ENCODE measurements around the gene KCNMA1. TPM values are rescaled to one million over a fixed set of nuclear protein-coding genes. Genes with fewer than 3 reads are reported as not detected.
"Not testable (repeated sequence)": the region's sequence is repeated elsewhere in the genome, so short reads cannot be mapped to it uniquely, and the experiment has no call there.

The KCNMA1 gene
- total RNA-seq, 8 experiments from 2014 or later = 4.3 to 81.4 (median 17.3) TPM

DNA sequence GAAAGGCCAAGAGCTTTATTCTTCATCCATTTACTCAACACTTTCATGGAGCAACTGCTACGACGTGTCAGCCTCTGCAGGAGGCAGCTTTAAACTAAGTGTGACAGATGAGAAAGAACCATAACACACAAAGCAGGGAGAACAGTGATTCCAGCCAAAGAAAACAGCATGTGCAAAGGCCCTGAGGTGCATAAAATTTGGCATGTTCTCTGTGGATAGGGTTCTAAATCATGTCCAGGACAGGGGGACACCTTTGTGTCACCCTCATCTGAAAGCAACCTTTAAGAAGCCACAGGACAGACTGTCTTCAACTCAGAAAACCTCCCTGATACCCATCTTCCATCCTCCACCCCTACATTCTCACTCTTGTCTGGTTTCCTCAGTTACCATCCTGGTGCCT is 116.6 kb downstream of the KCNMA1 start:
- H3K27ac ChIP-seq = no peak overlapping the region
- peaks cover 5 to 10% of the 10 kb centered on the region in 2 donors for H3K4me1 ChIP-seq (replicated peaks in 1 of 2)
- 67 to 100% (median 93%) methylated on average over 1 to 2 of the region's 2 CpGs; no CpG with 5 or more reads in 1 of the 10 experiments for WGBS, 10 experiments
- in situ Hi-C loops (cut with MboI; ENCODE audit: low pct_unique_long_range_greater_than_20kb in 2 of 9, low sequenced_read_pairs in 9 of 9, unreplicated experiment in 9 of 9) = no loop called here
- H3K4me3 ChIP-seq = no peak overlapping the region
- no peak for ATAC-seq (replicated peaks in 6 of 8)

DNA sequence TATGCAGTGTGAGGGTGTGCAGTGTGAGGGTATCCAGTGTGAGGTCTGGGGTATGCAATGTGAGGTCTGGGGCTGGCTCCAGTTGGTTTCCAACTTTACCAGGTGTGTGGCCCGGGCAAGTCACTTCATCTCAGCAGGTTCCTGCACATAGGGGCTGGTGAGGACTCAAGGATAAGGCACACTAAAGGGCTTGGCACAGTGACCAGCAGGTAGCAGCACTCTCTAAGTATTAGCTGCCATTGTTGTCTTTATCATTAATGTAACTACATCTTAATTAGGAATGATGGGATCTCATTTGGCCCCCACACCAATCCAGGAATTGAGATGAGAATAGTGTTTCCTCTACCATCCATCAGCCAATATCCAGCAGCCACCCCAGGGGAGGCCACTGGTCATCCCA is 117.3 kb downstream of the KCNMA1 start:
- in situ Hi-C loops (cut with MboI; ENCODE audit: low pct_unique_long_range_greater_than_20kb in 2 of 9, low sequenced_read_pairs in 9 of 9, unreplicated experiment in 9 of 9) = no loop called here
- ATAC-seq (replicated peaks in 6 of 8) = no peak
- 60 to 83% (median 83%) methylated on average over 1 of the region's 1 CpG; no CpG with 5 or more reads in 7 of the 10 experiments for WGBS, 10 experiments
- H3K4me3 ChIP-seq = no peak overlapping the region
- H3K27ac ChIP-seq = no peak overlapping the region
- H3K4me1 ChIP-seq (replicated peaks in 1 of 2) = peaks cover 6 to 8% of the 10 kb centered on the region in 2 donors

DNA sequence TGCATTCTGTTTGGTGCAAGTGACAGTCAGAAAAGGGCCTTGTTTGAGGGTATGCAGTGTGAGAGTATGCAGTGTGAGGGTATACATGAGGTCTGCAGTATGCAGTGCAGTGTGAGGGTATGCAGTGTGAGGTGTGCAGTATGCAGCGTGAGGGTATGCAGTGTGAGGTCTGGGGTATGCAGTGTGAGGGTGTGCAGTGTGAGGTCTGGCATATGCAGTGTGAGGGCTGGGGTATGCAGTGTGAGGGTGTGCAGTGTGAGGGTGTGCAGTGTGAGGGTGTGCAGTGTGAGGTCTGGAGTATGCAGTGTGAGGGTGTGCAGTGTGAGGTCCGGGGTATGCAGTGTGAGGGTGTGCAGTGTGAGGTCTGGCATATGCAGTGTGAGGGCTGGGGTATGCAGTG is 117.8 kb downstream of the KCNMA1 start:
- H3K27ac ChIP-seq; in situ Hi-C loops (cut with MboI; ENCODE audit: low pct_unique_long_range_greater_than_20kb in 2 of 9, low sequenced_read_pairs in 9 of 9, unreplicated experiment in 9 of 9); ATAC-seq (replicated peaks in 6 of 8); H3K4me3 ChIP-seq: not testable (repeated sequence)
- 20 to 90% (median 68%) methylated on average over 1 to 2 of the region's 2 CpGs; no CpG with 5 or more reads in 6 of the 10 experiments for WGBS, 10 experiments
- H3K4me1 ChIP-seq (replicated peaks in 1 of 2) = peaks cover 10 to 11% of the 10 kb centered on the region in 2 donors

DNA sequence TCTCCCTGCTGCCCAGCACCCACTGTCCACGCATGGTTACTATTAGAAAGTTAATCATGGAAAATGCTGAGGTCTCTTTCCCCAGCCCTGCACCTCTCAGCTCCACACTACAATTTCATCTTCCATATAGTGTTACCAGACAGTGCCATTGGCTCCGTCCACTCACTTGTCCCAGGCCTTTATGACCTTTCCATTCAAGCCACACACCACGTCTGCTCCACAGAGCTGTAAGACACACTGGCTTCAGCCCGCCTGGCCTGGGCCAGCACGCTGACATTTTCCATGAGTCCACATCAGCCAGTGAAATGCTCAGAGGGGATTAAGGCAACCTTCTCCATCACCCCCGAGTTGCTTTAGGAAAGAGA is 118.7 kb downstream of the KCNMA1 start:
- Histone ChIP-seq H3K27ac (no peak overlapping the region), H3K4me1 (replicated peaks in 1 of 2) (peaks cover 19 to 20% of the 10 kb centered on the region in 2 donors), H3K4me3 (no peak overlapping the region)
- 67 to 100% (median 100%) methylated on average over 1 to 2 of the region's 6 CpGs; no CpG with 5 or more reads in 6 of the 10 experiments for WGBS, 10 experiments
- no peak for ATAC-seq (replicated peaks in 6 of 8)
- in situ Hi-C loops (cut with MboI; ENCODE audit: low pct_unique_long_range_greater_than_20kb in 2 of 9, low sequenced_read_pairs in 9 of 9, unreplicated experiment in 9 of 9) = no loop called here

DNA sequence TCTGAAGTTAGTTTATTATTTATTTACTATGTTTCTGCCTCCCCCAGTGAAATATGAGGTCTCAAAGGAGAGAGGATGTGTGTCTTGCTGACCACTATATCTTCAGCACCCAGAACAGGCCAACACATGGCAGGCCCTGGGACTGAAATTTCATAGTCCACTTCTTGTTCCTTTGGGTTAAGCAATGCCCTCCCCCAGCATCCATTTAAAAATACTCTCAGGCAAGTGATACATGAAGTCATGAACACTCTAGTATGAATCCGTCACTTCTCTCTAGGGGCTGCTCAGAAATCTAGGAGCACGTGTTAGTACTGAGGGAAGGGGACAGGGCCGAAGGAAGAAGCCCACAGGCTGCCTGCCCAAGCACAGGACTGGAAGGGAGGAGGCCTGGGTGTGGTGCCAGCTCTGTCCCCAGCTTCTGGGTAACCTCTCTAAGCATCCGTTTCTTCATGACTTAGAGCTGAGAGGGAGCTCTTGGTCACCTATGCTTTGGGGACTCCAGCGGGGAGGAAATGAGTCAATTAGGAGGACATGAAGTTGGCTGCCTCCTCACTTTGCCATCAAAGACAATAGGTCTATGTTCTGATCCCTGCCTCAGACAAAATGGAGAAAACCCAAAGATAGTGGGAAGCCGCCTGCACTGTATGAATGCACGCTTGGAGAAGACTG is 119.2 kb downstream of the KCNMA1 start:
- ATAC-seq (replicated peaks in 6 of 8) = no peak
- in situ Hi-C loops (cut with MboI; ENCODE audit: low pct_unique_long_range_greater_than_20kb in 2 of 9, low sequenced_read_pairs in 9 of 9, unreplicated experiment in 9 of 9) = no loop called here

DNA sequence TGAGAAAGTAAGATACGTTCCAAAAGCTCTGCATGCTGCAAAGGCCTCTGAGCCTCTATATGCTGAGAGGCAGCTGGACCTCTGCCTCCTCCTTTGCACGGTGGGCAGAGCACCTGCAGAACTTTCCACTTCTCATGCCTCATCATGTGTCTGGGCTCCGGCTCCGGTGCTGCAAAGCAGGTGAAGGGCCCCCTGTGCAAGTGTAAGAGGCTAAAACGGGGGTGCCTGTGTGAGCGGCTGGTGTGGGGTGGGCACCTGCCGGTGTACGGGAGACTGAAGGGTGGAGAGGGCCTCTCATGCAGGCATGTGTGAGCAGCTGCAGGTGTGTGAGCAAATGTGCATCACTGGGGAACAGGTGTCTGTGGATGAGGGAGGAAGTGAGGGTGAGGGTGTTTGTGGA is 121.0 kb downstream of the KCNMA1 start:
- H3K4me3 ChIP-seq = no peak overlapping the region
- in situ Hi-C loops (cut with MboI; ENCODE audit: low pct_unique_long_range_greater_than_20kb in 2 of 9, low sequenced_read_pairs in 9 of 9, unreplicated experiment in 9 of 9) = no loop called here
- no peak overlapping the region for H3K27ac ChIP-seq
- no peak for ATAC-seq (replicated peaks in 6 of 8)
- peaks cover 34 to 40% of the 10 kb centered on the region in 2 donors for H3K4me1 ChIP-seq (replicated peaks in 1 of 2)
- 80 to 94% (median 80%) methylated on average over 1 to 7 of the region's 8 CpGs; no CpG with 5 or more reads in 7 of the 10 experiments for WGBS, 10 experiments

More for the DNA sequence above, 119.2 kb downstream of the KCNMA1 start:
- H3K4me1 ChIP-seq (replicated peaks in 1 of 2) = peaks cover 24 to 25% of the 10 kb centered on the region in 2 donors
- H3K27ac ChIP-seq = no peak overlapping the region
- WGBS, 10 experiments = 50 to 100% (median 86%) methylated on average over 1 to 4 of the region's 7 CpGs; no CpG with 5 or more reads in 3 of the 10 experiments
- H3K4me3 ChIP-seq = no peak overlapping the region

DNA sequence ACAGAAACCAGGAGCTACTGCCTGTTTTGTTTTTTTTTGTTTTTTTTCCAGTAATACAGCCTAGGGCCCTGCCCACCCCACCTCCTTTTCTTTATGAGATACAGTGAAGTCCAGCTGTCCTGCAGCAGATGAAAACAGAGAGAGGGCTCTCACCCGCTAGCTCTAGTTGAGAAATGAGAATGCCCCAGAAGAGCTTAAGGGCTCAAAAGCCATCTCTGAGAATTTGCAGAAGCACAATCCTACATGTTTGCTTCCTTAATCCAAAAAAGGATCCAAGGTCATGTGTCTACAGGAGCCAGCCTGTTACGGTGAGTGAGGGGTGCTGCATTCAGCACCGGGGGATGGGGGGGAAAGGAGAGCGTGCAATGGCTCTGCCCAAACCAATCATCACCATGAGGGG is 122.7 kb downstream of the KCNMA1 start:
- in situ Hi-C loops (cut with MboI; ENCODE audit: low pct_unique_long_range_greater_than_20kb in 2 of 9, low sequenced_read_pairs in 9 of 9, unreplicated experiment in 9 of 9) = no loop called here
- Histone ChIP-seq H3K4me1 (replicated peaks in 1 of 2) (peaks cover 42 to 44% of the 10 kb centered on the region in 2 donors), H3K4me3 (no peak overlapping the region), H3K27ac (no peak overlapping the region)
- no peak for ATAC-seq (replicated peaks in 6 of 8)
- WGBS, 10 experiments = 80 to 100% (median 90%) methylated on average over 1 to 3 of the region's 4 CpGs; no CpG with 5 or more reads in 3 of the 10 experiments

DNA sequence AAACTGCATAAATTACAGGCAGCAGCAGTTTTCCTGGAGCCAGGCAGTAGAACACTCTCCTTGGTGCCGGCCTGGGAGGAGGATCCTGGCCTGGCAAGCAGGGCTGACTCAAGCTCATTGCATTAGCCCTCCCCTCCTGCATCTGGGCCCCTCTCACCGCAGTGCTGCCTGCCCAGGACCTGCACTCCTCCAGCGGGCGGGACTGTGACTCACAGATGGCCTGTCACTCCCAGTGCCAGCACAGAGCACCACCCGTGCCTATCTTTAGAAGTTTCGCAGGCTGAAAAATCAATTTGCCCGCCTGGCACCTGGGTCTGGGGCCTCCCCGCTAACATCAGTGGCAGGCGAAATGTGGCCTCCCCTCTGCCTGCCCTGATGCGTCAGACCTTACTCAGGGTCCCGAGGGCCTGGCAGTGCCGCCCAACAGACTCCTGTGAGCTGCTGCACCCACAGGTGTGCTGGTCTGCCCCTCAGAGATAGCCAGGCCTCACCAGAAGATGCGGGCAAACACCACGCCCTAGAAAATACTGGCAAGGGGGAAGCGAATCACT is 123.8 kb downstream of the KCNMA1 start:
- WGBS, 10 experiments = 0 to 100% (median 75%) methylated on average over 2 to 3 of the region's 15 CpGs; no CpG with 5 or more reads in 6 of the 10 experiments
- ATAC-seq (replicated peaks in 6 of 8) = peak; percentile 96 to 100 (median 98)
- Histone ChIP-seq H3K4me3 (no peak overlapping the region), H3K4me1 (replicated peaks in 1 of 2) (peaks cover 37 to 44% of the 10 kb centered on the region in 2 donors), H3K27ac (peak overlapping the region in 1 of 2 donors; percentile 10)
- in situ Hi-C loops (cut with MboI; ENCODE audit: low pct_unique_long_range_greater_than_20kb in 2 of 9, low sequenced_read_pairs in 9 of 9, unreplicated experiment in 9 of 9) = no loop called here

DNA sequence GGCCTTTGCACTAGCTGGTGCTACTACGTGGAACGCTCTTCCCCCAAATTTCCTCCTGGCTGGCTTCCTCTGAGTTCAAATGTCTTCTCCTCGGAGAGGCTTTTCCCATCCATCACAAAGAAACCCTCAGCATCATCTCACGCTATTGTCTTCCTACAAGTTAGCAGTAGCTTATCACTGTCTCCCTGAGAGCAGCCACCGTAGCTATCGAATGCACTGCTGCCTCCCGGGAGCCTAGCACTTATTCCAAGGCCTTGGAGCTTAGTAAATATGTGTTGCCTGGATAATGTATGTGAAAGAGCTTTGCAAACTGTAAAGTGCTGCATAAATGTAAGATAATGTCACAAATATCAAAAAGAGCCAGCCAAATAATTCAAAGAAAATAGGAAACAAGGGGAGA is 124.4 kb downstream of the KCNMA1 start:
- peak overlapping the region in 1 of 2 donors; percentile 1 for H3K27ac ChIP-seq
- in situ Hi-C loops (cut with MboI; ENCODE audit: low pct_unique_long_range_greater_than_20kb in 2 of 9, low sequenced_read_pairs in 9 of 9, unreplicated experiment in 9 of 9) = no loop called here
- 18 to 100% (median 80%) methylated on average over 1 to 5 of the region's 7 CpGs; no CpG with 5 or more reads in 1 of the 10 experiments for WGBS, 10 experiments
- H3K4me3 ChIP-seq = no peak overlapping the region
- peak in 5 of 8 experiments; percentile 40 to 61 (median 46) for ATAC-seq (replicated peaks in 6 of 8)
- H3K4me1 ChIP-seq (replicated peaks in 1 of 2) = peaks cover 37 to 44% of the 10 kb centered on the region in 2 donors

DNA sequence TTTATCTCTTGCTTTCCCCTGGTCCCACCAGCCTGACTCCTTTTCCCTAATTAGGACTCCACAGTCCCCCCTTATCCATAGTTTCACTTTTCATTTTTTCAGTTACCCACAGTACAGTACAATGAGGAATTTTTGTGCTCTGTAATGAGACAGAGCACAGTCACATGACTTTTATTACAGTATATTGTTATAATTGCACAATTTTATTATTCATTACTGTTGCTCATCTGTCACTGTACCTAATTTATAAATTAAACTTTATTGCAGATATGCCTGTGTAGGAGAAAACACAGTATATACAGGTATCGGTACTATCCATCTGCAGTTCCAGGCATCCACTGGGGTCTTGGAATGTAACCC is 125.4 kb downstream of the KCNMA1 start:
- no peak for ATAC-seq (replicated peaks in 6 of 8)
- H3K27ac ChIP-seq = no peak overlapping the region
- no peak overlapping the region for H3K4me3 ChIP-seq
- in situ Hi-C loops (cut with MboI; ENCODE audit: low pct_unique_long_range_greater_than_20kb in 2 of 9, low sequenced_read_pairs in 9 of 9, unreplicated experiment in 9 of 9) = no loop called here
- WGBS, 10 experiments = 80 to 100% (median 100%) methylated on average over 1 of the region's 1 CpG; no CpG with 5 or more reads in 4 of the 10 experiments
- H3K4me1 ChIP-seq (replicated peaks in 1 of 2) = peaks cover 37 to 44% of the 10 kb centered on the region in 2 donors

DNA sequence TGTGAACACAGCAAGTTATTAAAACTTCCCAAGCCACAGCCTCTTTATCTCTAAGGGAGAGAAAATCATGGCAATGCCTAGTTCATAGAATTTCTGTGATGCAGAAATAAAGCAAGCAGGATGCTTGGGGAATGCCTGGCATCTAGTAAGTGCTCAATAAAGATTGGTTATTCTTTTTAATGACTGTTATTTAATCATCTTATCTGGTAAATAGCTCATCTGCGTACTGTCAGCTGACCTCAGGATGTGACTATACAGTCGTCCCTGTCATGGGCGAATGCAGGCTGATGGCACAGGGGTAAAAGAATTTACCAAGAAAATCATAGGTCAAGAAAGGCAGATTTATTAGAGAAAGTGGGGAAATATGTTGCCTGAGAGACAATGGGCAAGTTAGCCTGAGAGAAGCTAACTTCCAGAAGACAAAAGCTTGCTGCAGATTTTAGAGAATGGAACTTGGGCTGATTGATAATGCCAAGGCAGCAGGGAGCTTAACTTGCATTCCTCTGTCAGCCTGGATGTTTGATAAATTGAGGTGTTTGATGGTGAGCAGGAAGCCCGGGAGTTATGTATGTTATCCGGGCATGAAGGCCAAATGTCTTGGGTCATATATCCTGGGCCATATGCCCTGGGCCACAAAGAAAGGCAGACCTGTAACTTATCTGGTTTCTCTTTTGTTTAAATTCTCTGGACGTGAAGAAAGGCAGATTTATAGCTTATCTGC is 126.0 kb downstream of the KCNMA1 start:
- WGBS, 10 experiments = 32 to 100% (median 46%) methylated on average over 2 to 6 of the region's 6 CpGs
- in situ Hi-C loops (cut with MboI; ENCODE audit: low pct_unique_long_range_greater_than_20kb in 2 of 9, low sequenced_read_pairs in 9 of 9, unreplicated experiment in 9 of 9) = no loop called here
- Histone ChIP-seq H3K4me1 (replicated peaks in 1 of 2) (peaks cover 37 to 44% of the 10 kb centered on the region in 2 donors), H3K27ac (no peak overlapping the region), H3K4me3 (no peak overlapping the region)
- ATAC-seq (replicated peaks in 6 of 8) = no peak

DNA sequence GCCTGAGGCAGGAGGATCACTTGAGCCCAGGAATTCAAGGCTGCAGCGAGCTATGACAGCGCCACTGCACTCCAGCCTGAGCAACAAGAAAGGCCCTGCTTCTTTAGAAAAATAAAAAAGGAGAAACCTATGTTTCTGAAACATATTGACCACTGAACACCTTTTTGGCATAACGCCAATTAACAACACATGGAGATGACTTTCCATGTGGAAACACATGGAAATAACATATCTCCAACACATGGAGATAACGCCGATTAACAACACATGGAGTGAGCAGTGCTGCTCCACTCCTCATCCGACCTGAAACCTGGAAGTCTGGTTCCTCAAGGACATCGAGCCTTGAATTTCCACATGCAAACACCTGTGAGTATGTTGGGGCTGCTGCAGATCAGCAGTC is 126.9 kb downstream of the KCNMA1 start:
- H3K27ac ChIP-seq = no peak overlapping the region
- peaks cover 37 to 44% of the 10 kb centered on the region in 2 donors for H3K4me1 ChIP-seq (replicated peaks in 1 of 2)
- in situ Hi-C loops (cut with MboI; ENCODE audit: low pct_unique_long_range_greater_than_20kb in 2 of 9, low sequenced_read_pairs in 9 of 9, unreplicated experiment in 9 of 9) = no loop called here
- ATAC-seq (replicated peaks in 6 of 8) = no peak
- 0 to 100% (median 85%) methylated on average over 1 to 7 of the region's 7 CpGs for whole genome bisulfite sequencing, 10 experiments
- H3K4me3 ChIP-seq = no peak overlapping the region

DNA sequence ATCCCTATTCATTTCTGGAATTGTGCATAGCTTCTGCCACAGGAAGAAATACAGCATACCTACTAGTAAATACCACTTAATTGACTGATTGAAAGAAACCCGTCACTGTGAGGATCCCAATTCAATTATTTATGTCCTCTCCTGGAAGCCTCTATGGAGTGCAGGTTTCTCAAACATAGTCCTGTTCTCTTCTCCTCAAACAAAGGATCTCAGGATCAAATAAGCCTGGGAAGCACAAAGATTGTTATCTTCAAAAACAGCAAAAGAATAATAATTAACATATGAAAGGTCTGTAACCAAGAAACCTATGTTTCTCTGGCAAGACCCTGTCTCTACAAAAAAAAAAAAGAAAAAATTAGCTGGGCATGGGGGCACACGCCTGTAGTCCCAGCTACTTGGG is 127.3 kb downstream of the KCNMA1 start:
- no peak for ATAC-seq (replicated peaks in 6 of 8)
- in situ Hi-C loops (cut with MboI; ENCODE audit: low pct_unique_long_range_greater_than_20kb in 2 of 9, low sequenced_read_pairs in 9 of 9, unreplicated experiment in 9 of 9) = no loop called here
- Histone ChIP-seq H3K4me3 (no peak overlapping the region), H3K27ac (no peak overlapping the region), H3K4me1 (replicated peaks in 1 of 2) (peaks cover 37 to 44% of the 10 kb centered on the region in 2 donors)
- WGBS, 10 experiments = 60 to 100% (median 83%) methylated on average over 1 to 2 of the region's 2 CpGs
